Activated CD4-positive, alpha-beta T cell treated with anti-CD3 and anti-CD28 coated beads, Interleukin-2, amount 50 U/mL, for 24 hours (primary cell): Measurements from ENCODE around the gene CD160.
"Not testable (repeated sequence)": the region's sequence is repeated elsewhere in the genome, so short reads cannot be mapped to it uniquely, and the experiment has no call there.

Experiments used
- DNase-seq, 2 donors: peaks; one replicate each; pipeline ENCODE4 v3.0.0-alpha.2; 2020; ENCODE audit warnings: low read depth in 1 of 2, low spot score in 1 of 2

The CD160 gene

GRCh38 chr1:145708063-145708462, 11.2 kb upstream of the CD160 start:
- DNase-seq: no peak

- no peak for DNase-seq
Observed at GRCh38 chr1:145710291-145711027, 8.8 kb upstream of the CD160 start.

DNA sequence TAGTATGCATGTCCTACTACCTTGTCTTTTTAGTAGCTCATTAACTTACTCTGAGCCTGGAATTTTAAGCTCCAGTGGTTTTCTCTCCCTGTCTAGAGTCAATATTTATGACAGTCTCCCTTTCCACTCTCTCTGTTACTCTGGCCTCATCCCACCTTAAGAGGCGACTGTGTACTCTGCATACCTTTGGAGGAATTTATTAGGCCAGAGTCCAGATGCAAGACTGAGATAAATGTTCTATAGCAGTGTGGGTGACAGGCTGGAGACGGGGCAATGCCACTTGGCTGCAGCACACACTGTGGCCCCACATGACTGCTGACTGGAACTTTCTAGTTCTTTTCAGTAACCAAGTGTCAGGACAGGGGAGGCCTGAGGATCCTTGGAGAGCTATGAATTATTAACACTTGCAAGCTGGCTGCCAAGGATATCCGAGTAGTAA, 8.1 kb upstream of the CD160 start:
- DNase-seq: no peak

GRCh38 chr1:145714524-145715111, 4.7 kb upstream of the CD160 start:
- DNase-seq: no peak

DNA sequence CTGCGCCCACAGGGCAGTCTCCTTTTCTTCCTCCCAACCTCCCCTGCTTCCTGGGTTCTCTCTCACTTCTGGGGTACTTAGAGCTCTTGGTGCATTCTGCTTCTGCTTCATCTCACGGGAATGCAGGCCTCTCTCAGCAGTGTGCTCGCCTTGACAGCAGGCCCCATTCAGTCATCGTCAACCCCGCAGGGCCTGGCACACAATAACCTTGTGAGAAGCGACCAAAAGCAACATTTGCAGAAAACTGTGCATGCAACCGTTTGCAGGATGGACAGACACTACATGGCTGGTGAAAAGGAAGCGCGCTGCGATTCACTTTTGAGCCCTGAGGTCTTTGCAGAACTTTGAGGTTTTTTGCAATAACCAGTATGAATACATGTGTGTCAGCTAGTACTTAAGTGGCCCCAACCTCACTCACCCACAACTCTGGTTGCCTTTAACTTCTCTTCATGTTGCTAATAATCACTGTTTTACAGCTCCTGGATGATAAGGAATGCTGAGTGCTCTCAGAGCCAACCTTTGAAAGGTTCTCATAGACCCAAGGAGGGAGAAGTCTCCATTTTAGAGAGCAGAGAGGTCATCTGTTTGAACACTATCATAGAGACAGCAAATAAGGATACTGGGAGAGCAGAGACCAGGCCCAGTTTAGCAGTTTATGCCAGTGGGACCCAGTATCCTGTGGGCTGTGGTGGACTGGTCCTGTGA, 2.5 kb upstream of the CD160 start:
- DNase-seq: no peak

GRCh38 chr1:145717833-145718232, 1.5 kb upstream of the CD160 start:
- no peak for DNase-seq

GRCh38 chr1:145718465-145718864, 834 bp upstream of the CD160 start:
- not testable (repeated sequence) for DNase-seq

GRCh38 chr1:145720556-145720877, 1.2 kb downstream of the CD160 start:
- DNase-seq: no peak

DNA sequence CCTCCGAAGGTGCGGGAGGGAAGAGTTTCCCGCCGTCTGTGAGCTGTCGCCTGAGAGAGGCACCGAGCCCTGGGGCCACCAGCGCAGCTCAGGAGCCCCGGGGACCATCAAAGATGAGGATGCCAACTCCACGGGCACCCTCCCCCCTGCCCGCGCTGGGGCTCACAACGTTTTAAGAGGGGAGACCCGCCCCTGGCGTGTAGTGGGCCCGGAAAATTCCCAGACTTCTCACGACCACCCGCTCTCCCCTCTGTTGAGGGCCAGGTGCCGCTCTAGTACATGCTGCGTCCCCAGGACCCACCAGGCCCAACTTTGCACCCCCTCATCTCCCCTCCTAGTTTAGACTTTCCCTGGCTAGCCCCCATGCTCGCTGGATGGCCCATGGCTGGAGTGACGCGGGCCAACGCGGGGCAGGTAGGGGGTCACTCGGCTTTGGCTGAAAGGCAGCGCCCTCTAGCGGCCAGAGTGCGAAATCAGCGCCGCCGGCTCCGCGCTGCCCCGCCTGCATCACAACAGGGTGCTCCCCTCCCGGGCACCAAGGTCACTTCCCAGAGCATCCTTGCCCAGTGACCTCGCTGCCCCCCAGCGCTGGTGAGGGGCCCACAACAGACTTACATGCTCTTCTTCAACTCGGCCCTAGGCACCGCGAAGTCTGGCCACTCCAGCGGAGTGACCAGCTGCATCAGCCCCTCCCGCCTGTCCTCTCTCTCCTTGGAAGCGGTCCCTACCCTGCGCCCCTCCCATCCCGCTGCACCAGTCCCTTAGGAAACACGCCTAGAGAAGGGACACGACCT, 1.8 kb downstream of the CD160 start:
- peak; percentile 41 to 53 for DNase-seq

- DNase-seq: not testable (repeated sequence)
Observed at GRCh38 chr1:145726193-145726592, 6.9 kb downstream of the CD160 start.

DNA sequence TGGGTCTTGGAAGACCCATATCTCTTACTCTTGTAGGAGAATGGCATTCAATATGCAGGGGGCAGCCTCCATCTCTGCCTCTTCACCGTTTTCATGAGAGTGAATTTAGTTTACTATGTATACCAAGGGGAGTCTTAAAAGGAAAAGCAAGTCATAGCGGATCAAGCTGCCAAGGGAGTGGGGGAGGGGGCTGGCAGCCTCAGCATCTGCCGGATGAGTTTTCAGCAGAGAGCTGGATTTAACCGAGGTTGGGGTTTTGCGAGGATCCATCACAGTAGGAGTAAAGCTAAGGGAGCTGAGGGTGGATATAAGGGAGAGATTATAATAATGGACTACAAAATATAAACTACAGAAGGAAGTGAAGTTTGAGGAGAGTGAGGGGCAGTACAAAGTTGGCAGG, 9.9 kb downstream of the CD160 start:
- no peak for DNase-seq

DNA sequence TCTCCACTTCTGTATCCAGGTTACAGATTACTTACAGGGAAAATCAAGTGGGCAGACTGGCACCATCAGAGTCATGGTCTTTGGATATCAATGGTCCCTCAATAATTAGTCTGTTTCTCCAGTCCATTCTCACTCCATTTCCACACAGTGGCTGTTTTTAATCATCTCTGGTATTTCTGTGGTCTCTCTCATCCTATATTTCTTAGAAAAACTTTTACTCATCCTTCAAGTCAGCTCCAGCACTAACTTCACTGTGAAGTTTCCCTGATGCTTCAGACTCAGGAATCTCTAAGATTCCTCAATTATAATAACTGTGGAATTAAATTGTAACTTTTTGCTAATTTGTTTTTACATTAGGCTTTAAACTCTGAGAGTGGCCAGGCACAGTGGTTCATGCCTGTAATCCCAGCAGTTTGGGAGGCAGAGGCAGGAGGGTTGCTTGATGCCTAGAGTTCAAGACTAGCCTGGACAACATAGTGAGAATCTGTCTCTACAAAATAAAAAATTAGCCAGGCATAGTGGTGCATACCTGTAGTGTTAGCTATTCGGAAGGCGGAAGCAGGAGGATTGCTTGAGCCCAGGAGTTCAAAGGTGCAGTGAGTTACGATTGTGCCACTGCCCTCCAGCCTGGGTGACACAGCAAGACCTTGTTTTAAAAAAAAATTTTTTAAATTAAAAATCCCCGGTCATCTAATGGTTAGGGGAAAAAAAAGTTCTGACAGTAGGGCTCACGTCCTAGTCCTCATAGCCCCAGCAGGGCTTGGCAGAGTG, 10.6 kb downstream of the CD160 start:
- DNase-seq: no peak

GRCh38 chr1:145730467-145730866, 11.2 kb downstream of the CD160 start:
- DNase-seq: no peak

GRCh38 chr1:145730900-145731299, 11.6 kb downstream of the CD160 start:
- DNase-seq: no peak

DNA sequence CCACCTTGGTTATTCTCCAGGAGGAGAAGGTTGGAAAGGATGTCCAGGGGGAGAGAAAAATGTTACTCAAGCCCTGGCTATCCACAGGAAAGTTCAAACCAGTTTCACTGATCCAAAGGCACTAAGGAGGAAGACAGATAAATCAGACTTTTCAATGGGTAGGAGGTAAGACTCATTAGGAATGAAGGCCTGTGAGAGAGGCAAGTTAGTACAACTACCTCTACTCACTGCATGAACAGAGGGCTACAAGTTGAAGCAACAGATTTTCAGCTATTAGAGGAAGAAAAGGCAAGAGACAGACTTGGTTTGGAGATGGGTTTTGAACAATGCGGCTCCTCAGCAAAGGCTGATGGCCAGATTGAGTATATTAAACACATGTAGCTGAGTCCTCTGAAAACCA, 16.9 kb downstream of the CD160 start:
- no peak for DNase-seq

- no peak for DNase-seq
Observed at GRCh38 chr1:145740269-145740668, 21.0 kb downstream of the CD160 start.

DNA sequence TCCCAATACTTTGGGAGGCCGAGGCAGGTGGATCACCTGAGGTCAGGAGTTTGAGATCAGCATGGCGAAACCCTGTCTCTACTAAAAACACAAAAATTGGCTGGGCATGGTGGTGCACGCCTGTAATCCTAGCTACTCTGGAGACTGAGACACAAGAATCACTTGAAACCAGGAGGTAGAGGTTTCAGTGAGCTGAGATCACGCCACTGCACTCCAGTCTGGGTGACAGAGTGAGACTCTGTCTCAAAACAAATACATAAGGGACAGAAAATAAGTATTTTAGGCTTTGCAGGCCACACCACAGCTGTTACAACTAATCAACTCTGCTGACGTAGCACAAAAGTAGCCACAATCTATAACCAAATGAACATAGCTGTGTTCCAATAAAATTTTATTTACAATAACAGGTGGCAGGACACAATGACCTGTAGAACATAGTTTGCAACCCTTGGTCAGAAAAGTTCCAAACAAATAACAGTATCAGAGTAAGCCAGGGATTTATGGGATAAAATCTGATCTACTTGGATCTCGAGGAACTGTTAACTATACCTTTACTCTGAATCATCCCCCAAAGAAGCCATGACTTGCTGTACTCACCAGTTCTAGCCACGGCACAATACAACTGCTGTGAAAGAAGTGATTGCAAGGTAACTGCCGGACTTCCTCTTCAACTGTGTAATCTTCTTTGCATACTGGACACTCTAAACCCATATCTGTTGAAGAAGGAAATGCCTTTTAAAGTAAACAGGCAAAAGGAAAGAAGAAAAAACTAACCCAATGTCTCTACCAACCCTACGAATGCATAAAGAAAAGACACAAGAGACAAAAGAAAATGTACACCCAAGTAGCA, 28.3 kb downstream of the CD160 start:
- DNase-seq: no peak

GRCh38 chr1:145750426-145750825, 31.1 kb downstream of the CD160 start:
- no peak for DNase-seq

DNA sequence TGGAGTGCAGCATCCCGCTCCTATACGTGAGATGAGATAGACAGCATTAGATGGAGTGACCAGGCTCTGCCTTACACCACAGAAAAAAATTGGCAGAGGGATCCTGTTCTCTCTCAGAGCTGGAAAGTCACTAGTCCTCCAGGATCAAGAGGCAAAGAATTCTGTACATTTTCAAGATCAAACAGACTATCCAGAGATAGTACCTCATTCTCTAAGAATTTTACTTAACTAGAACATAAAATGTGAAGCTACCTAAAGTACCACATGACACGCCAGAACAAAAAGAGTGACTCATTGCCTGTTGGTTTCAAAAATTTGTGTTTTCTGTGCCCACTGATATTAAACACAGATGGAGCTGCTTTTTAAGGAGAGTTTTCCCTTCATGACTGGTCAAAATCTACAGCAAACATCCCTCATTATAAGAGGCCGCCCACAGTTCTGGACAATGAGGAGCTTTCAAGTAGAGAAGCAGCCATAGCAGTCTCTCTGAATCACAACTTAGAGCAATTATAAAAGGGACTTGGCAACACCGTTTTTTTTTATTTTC, 32.3 kb downstream of the CD160 start:
- DNase-seq: no peak

DNA sequence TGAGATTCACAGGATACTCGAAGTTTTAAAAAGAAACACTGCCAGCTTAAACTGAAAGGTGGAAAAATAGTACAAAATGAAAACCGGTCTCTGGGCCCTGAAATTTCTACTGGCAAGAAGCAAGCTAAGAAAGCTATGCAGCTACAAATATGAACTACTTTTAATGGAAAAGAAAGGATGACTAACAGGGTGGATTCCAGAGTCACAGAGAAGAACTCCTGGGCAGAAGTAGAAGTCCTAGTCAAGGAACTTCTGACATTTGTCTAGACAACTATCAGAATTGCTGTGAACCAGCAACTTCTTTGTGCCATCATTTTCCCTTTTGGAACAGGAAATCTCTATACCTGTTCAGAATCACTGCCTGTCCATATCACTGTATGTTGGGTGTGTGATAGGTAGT, 38.1 kb downstream of the CD160 start:
- no peak for DNase-seq
